ENCODE measurements around the gene HDAC3. TPM values are rescaled to one million over a fixed set of nuclear protein-coding genes. Genes with fewer than 3 reads are reported as not detected.
"Not testable (repeated sequence)": the region's sequence is repeated elsewhere in the genome, so short reads cannot be mapped to it uniquely, and the experiment has no call there.

Gene HDAC3
- total RNA-seq, 2 donors from 2014 or later = 21.0 to 22.2 TPM

- DNase-seq (ENCODE audit: low spot score) = no peak
- Histone ChIP-seq H3K36me3 (peaks cover 9% of the 10 kb centered on the region), H3K4me1 (peaks cover 0 to 37% of the 10 kb centered on the region in 2 donors), H3K27me3 (no peaks in the 10 kb centered on the region), H3K27ac (peak overlapping the region in 1 of 2 donors; percentile 95), H3K4me3 (no peak overlapping the region), H3K9me3 (no peaks in the 10 kb centered on the region)
- no peak for TF ChIP-seq CTCF (IDR thresholded peaks at IDR 0.05)
These were observed 20.5 kb downstream of the HDAC3 start for GRCh38 chr5:141615991-141616720.

GRCh38 chr5:141613344-141613743 lies 23.3 kb downstream of the HDAC3 start:
- no peak for TF ChIP-seq CTCF (IDR thresholded peaks at IDR 0.05)
- H3K36me3 ChIP-seq = no peaks in the 10 kb centered on the region
- no peak overlapping the region for H3K27ac ChIP-seq
- H3K27me3 ChIP-seq = no peaks in the 10 kb centered on the region
- H3K4me1 ChIP-seq = peaks cover 0 to 31% of the 10 kb centered on the region in 2 donors
- no peak overlapping the region for H3K4me3 ChIP-seq
- no peaks in the 10 kb centered on the region for H3K9me3 ChIP-seq
- no peak for DNase-seq (ENCODE audit: low spot score)

GRCh38 chr5:141611289-141611688 lies 25.4 kb downstream of the HDAC3 start:
- no peak for DNase-seq (ENCODE audit: low spot score)
- Histone ChIP-seq H3K9me3 (no peaks in the 10 kb centered on the region), H3K36me3 (no peaks in the 10 kb centered on the region), H3K27me3 (no peaks in the 10 kb centered on the region), H3K27ac (no peak overlapping the region), H3K4me3 (no peak overlapping the region), H3K4me1 (peaks cover 0 to 16% of the 10 kb centered on the region in 2 donors)
- TF ChIP-seq CTCF (IDR thresholded peaks at IDR 0.05) = no peak

DNA sequence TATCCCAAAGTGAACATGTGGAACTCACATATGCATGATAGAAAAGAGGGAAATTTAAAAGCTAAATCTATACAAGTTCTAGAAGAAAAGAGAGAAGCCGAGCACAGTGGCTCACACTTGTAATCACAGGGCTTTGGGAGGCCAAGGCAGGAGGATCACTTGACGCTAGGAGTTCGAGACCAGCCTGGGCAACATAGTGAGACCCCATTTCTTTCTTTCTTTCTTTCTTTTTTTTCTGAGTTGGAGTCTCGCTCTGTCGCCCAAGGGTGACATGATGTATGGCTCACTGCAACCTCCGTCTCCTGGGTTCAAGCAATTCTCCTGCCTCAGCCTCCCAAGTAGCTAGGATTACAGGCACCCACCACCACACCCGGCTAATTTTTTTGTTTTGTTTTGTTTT lies 26.7 kb downstream of the HDAC3 start:
- H3K36me3 ChIP-seq; H3K27ac ChIP-seq; H3K4me3 ChIP-seq; H3K9me3 ChIP-seq; H3K27me3 ChIP-seq; DNase-seq (ENCODE audit: low spot score): not testable (repeated sequence)
- peaks cover 0 to 22% of the 10 kb centered on the region in 2 donors for H3K4me1 ChIP-seq

GRCh38 chr5:141609044-141609443 lies 27.6 kb downstream of the HDAC3 start:
- H3K4me3 ChIP-seq = no peak overlapping the region
- no peaks in the 10 kb centered on the region for H3K27me3 ChIP-seq
- no peak for DNase-seq (ENCODE audit: low spot score)
- H3K4me1 ChIP-seq = peaks cover 0 to 31% of the 10 kb centered on the region in 2 donors
- TF ChIP-seq CTCF (IDR thresholded peaks at IDR 0.05) = no peak
- no peaks in the 10 kb centered on the region for H3K9me3 ChIP-seq
- no peaks in the 10 kb centered on the region for H3K36me3 ChIP-seq
- H3K27ac ChIP-seq = no peak overlapping the region

DNA sequence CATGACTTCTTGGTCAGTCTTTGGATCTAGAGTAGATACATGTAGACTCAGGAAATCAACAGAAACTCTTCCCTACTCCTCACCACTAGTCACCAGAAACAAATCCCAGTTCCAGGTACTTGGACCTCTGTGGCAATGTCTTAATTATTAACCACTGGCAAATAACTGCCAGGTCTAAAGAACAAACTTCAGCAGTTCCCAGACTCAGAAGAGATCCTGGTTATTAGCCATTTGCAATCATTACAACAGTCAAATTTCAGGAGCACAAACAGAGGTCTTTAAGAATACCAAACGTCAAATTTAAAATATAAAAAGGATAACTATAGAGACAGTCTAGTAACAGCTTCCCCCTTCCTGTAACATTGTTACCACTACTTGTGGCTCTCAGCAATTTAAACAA lies 28.1 kb downstream of the HDAC3 start:
- no peak for TF ChIP-seq CTCF (IDR thresholded peaks at IDR 0.05)
- Histone ChIP-seq H3K27me3 (no peaks in the 10 kb centered on the region), H3K27ac (no peak overlapping the region), H3K4me1 (peaks cover 0 to 36% of the 10 kb centered on the region in 2 donors), H3K9me3 (no peaks in the 10 kb centered on the region), H3K4me3 (no peak overlapping the region), H3K36me3 (no peaks in the 10 kb centered on the region)
- no peak for DNase-seq (ENCODE audit: low spot score)

Measured in right atrium auricular region (tissue), 2 donors.